IPS-20b (cell line): Measurements from ENCODE around the gene COMT.

Experiments
- H3K27ac ChIP-seq: one replicate; pipeline ENCODE4 v1.5.1; 2013; ENCODE audit warnings: low read length
- H3K27me3 ChIP-seq: 2 replicates; pipeline ENCODE4 v1.6.1; 2013; ENCODE audit warnings: mild to moderate bottlenecking, low read length, inconsistent platforms; ENCODE audit not compliant: insufficient read depth
- H3K36me3 ChIP-seq: 2 replicates; pipeline ENCODE4 v1.6.1; 2013; ENCODE audit warnings: low read depth, mild to moderate bottlenecking, inconsistent platforms, low read length, moderate library complexity; ENCODE audit not compliant: insufficient read depth
- H3K4me1 ChIP-seq: 2 replicates; pipeline ENCODE4 v1.6.1; 2013; ENCODE audit warnings: mild to moderate bottlenecking, control low read depth, inconsistent platforms, low read length, moderate library complexity; ENCODE audit not compliant: insufficient read depth
- H3K4me3 ChIP-seq: 2 replicates; pipeline ENCODE4 v1.5.1; 2013; ENCODE audit warnings: mild to moderate bottlenecking, low read length, inconsistent platforms
- H3K9ac ChIP-seq: 2 replicates; pipeline ENCODE4 v1.6.1; 2013; ENCODE audit warnings: low read depth, mild to moderate bottlenecking, inconsistent platforms, low read length, moderate library complexity
- H3K9me3 ChIP-seq: 2 replicates; pipeline ENCODE4 v1.6.1; 2013; ENCODE audit warnings: mild to moderate bottlenecking, low read depth, low read length, inconsistent platforms; ENCODE audit not compliant: insufficient read depth

The COMT gene

GRCh38 chr22:20011993-20012740 lies 70.6 kb downstream of the COMT start:
- Histone ChIP-seq H3K4me1 (no peaks in the 10 kb centered on the region), H3K27ac (no peak overlapping the region), H3K9me3 (no peaks in the 10 kb centered on the region), H3K9ac (no peak overlapping the region), H3K4me3 (no peak overlapping the region), H3K27me3 (peaks cover 25% of the 10 kb centered on the region), H3K36me3 (no peaks in the 10 kb centered on the region)

DNA sequence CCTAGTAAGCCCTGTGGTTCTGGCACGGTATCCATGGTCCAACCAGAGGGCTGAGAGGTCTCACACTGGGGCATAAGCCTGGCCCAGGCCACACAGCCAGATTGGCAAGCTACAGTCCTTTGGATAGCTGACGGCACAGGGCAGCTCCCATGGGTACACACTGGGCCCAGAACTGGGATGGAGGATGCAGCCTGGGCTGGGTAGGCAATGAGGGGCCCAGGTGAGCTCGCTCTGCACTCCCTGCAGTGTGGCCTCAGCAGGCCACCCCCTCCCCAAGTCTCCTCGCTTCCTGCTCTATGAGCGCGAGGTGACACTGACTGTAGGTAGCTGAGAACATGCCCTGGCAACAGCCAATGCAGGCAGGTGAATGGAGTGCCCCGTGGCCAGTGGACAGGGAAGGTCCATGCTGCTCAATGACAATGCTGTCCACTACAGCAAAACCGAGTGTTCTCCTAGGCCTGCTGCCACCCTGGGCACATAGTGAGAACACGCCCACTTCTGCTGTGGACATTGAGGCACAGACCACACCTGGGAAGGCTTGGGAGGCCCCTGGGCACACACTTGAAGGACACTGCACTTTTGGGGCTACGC lies 71.3 kb downstream of the COMT start:
- Histone ChIP-seq H3K27me3 (peaks cover 31% of the 10 kb centered on the region), H3K27ac (no peak overlapping the region), H3K4me3 (no peak overlapping the region), H3K9ac (no peak overlapping the region), H3K4me1 (peaks cover 3% of the 10 kb centered on the region), H3K36me3 (no peaks in the 10 kb centered on the region), H3K9me3 (no peaks in the 10 kb centered on the region)

DNA sequence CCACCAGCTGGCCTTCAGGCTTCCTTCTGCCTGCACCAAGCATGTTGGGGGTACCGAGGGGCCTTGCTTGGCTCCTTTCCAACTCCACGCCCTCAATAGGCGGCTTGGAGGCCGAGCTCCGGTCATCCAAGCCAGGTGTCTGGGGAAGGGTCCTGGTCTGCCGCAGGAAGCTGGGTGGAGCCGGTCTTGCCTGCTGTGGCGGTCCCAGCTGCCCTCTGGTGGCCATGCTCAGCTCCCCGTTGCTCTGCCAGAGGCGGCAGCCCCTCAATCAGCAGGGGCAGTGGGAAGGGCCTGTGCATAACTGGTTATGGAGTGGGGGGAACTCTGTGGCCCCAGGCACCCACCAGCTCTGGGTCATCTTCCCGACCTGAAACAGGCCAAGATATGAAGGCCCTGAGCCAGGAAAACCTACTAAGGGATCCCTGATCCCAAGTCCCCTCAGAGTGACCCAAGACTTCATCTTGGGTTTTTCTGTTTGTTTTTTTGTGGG lies 71.9 kb downstream of the COMT start:
- Histone ChIP-seq H3K27me3 (peaks cover 37% of the 10 kb centered on the region), H3K27ac (no peak overlapping the region), H3K4me3 (no peak overlapping the region), H3K4me1 (peaks cover 3% of the 10 kb centered on the region), H3K9me3 (no peaks in the 10 kb centered on the region), H3K36me3 (no peaks in the 10 kb centered on the region), H3K9ac (no peak overlapping the region)

DNA sequence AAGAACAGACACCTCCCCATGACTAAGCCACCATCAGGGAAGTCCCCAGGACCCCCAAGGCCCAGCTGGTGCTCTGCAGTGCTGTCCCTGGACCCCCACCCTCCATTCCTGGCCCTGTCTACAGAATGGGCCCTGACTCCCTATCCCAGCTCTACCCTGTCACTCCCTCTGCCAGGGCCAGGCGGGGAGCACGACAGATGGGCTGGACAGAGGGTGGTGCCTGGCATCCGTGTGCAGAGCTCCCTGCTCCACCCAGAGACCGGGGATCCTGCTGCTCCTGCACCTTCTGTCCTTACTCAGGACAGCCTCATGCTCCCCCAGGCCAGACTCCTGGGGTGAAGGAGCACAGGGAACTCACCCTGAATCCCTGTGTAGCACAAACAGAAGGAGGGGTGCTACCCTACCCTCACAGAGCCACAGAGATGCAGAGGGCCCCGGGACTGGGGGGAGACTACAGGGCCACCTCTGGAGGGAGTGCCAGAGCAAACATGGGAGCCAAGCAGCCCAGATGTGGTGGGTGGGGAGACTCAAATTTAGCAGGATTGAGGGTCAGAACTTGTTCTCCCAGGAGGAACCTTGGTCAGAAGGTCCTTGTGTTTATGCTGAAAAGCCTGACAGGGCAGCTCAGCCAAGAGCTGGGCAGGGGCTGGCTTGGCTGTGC lies 73.1 kb downstream of the COMT start:
- Histone ChIP-seq H3K4me3 (no peak overlapping the region), H3K4me1 (peaks cover 3% of the 10 kb centered on the region), H3K27me3 (peaks cover 50% of the 10 kb centered on the region), H3K9me3 (no peaks in the 10 kb centered on the region), H3K36me3 (no peaks in the 10 kb centered on the region), H3K27ac (no peak overlapping the region), H3K9ac (no peak overlapping the region)

DNA sequence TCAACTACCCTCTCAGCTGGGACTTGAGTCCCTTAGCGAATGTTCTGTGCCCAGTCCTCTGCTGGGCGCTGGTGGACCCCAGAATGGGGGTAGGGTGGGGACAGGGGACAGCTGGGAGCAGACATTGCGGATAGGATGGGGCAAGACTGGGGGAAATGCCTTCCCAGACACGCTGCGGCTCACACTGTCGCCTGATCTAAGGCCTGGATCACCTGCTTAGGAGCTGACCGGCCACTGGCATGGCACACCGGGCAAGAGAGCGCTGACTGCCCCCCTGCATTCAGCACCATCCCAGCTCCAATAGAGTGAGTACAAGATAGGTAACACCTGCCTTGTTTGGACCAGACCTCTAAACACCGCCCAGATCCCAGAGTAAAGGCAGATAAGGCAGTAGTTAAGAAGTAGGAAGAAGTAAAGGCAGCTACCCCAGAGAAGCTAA lies 73.6 kb downstream of the COMT start:
- H3K27ac ChIP-seq, result no peak overlapping the region
- no peak overlapping the region for H3K9ac ChIP-seq
- no peak overlapping the region; the same call in 1 of the 2 replicates for H3K4me3 ChIP-seq
- H3K4me1 ChIP-seq, result peaks cover 3% of the 10 kb centered on the region
- no peaks in the 10 kb centered on the region for H3K9me3 ChIP-seq
- no peaks in the 10 kb centered on the region for H3K36me3 ChIP-seq
- H3K27me3 ChIP-seq, result peaks cover 55% of the 10 kb centered on the region

DNA sequence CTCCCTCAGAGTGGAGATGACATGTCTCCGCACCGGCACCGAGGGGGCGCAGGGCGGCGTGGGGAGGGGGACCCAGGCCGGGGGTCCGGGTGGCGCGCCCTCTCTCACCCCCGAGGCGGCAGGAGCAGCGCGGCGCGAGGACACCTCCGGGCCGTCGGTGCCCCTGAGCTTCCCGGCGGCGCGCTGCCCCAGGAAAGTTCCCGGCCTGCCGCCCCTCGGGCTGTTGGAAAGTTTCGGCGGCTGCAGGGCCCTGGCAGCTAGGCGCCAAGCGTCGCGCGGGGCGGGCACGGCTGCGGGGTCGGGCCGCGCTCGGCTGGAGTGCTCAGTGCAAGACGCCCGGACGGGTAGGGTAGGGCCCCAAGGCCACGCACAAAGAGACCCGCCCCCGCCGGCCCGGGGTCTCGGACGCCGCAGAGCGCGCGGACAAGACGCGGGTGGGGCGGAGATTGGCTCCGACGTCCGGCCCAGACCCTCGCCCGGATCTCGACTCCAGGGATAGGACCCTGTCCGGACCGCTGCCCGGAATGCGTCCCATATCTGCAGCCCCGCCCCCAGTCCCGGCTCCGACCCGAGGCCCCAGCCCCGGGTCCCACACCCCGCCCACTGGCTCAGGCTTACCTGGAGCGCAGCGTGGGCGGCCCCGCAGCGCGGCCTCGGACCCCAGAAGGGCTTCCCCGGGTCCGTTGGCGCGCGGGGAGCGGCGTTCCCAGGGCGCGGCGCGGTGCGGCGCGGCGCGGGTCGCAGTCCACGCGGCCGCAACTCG lies 74.6 kb downstream of the COMT start:
- Histone ChIP-seq H3K4me3 (peak overlapping the region; percentile 77; the same call in 1 of the 2 replicates), H3K4me1 (peaks cover 3% of the 10 kb centered on the region), H3K9ac (no peak overlapping the region), H3K36me3 (no peaks in the 10 kb centered on the region), H3K27ac (no peak overlapping the region), H3K9me3 (no peaks in the 10 kb centered on the region), H3K27me3 (peaks cover 59% of the 10 kb centered on the region)

DNA sequence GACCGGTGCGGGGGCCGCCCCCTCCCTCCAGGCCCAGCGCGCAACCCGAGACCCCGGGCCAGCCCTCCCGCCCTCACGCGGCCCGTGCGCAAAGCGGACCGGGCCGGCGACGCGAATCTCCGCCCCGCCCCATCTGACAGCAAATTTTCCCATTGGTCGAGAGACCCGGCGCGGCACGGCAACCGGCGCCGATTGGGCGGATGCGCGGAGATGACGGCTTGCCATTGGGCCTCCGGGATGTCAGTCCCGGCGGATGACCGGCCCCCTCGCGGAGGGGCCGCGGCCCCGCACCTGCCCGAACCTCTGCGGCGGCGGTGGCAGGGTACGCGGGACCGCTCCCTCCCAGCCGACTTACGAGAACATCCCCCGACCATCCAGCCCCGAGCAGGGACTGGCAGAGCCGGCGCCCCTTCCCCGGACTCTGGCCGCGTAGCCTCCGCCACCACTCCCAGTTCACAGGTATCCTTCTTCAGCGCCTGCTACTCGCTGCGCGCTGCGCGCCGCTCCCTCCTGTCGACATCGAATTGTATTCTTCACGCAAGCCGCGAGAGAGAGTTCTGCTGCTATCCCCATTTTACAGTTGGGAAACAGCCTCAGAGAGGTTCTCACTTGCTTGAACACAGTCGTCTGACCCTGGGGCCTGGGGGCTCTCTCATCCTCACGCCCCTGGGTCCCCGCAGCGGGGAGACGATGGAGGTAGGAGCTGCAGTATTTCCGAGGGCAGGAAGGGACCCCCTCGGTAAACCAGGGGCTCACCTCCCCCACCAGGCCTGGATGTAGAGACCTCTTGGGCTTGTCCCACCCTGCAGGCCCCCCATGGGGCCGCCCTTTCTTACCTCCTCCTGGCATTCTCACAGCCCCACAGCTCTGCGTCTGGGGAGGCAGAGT lies 75.4 kb downstream of the COMT start, which contains the start of gene ARVCF:
Gene ARVCF (minus strand): TSS at position 90 of the 888 bp plus-strand sequence. CDS start 26,029 bp downstream, outside the sequence.
- peak within 1 kb of the TSS; percentile 21; the same call in 1 of the 2 replicates for H3K9ac ChIP-seq
- peak within 1 kb of the TSS; percentile 77 for H3K4me3 ChIP-seq
- H3K4me1 ChIP-seq, result peaks cover 3% of the 10 kb centered on the region
- H3K36me3 ChIP-seq, result no peaks in the 10 kb centered on the region
- H3K27ac ChIP-seq, result no peak within 1 kb of the TSS
- peaks cover 59% of the 10 kb centered on the region for H3K27me3 ChIP-seq
- H3K9me3 ChIP-seq, result no peaks in the 10 kb centered on the region

- peak overlapping the region; percentile 77; the same call in 1 of the 2 replicates for H3K4me3 ChIP-seq
- H3K27me3 ChIP-seq, result peaks cover 59% of the 10 kb centered on the region
- H3K27ac ChIP-seq, result no peak overlapping the region
- no peaks in the 10 kb centered on the region for H3K9me3 ChIP-seq
- no peak overlapping the region for H3K9ac ChIP-seq
- H3K4me1 ChIP-seq, result peaks cover 3% of the 10 kb centered on the region
- H3K36me3 ChIP-seq, result no peaks in the 10 kb centered on the region
Observed at GRCh38 chr22:20017622-20017958, 76.0 kb downstream of the COMT start.

- Histone ChIP-seq H3K27me3 (peaks cover 59% of the 10 kb centered on the region), H3K36me3 (no peaks in the 10 kb centered on the region), H3K4me3 (no peak overlapping the region), H3K9me3 (no peaks in the 10 kb centered on the region), H3K4me1 (peaks cover 3% of the 10 kb centered on the region), H3K9ac (no peak overlapping the region), H3K27ac (no peak overlapping the region)
Observed at GRCh38 chr22:20018001-20018400, 76.4 kb downstream of the COMT start.
